Omental fat pad (tissue), 4 donors: ENCODE measurements around the gene CYFIP1. TPM values are rescaled to one million over a fixed set of nuclear protein-coding genes. Genes with fewer than 3 reads are reported as not detected.

Experiments used
- ATAC-seq: fragments of 150-250 bp; one replicate; pipeline ENCODE4 v1.9.1; 2016; ENCODE audit warnings: mild to moderate bottlenecking, moderate library complexity; ENCODE audit not compliant: low FRiP score
- DNase-seq: peaks from one replicate; pipeline ENCODE4 v3.0.0-alpha.2; 2019; ENCODE audit warnings: low spot score
- total RNA-seq, 4 donors: library from RNA; depleted of rRNA; stranded (reverse); fragments of >200 nt; gene quantifications; one replicate each; pipeline ENCODE4 v1.1.0, GENCODE V29; 2016
- TF ChIP-seq, protein P1 (sequence below), 3 donors: fragments of 450-650 bp; IDR thresholded peaks; one replicate each; pipeline ENCODE4 v1.5.1; 2016 to 2017; ENCODE audit warnings: antibody characterized with exemption in 3 of 3, mild to moderate bottlenecking in 3 of 3, moderate library complexity in 2 of 3

CYFIP1 gene
- total RNA-seq, 4 donors from 2014 or later = 86.4 to 129 (median 97.5) TPM

DNA sequence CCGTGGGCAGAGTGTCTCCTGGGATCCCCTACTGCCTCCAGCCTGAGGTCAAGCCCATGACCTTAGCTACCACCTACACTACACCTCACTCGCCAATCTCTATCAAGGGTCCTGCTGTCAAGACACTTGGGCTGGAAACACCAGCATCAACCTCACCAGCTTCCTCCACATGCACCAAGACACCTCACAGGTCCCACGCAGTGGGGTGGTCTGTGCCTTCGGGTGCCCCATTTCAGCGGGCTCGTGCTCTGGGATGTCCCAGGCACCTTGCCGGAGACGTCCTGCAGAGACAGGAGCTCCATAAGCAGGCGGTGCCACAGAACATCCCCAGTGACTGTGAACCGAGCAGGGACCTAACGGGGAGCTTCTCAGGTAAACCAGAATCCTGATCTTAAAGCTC is 20.0 kb downstream of the CYFIP1 start:
- TF ChIP-seq, protein P1, sequence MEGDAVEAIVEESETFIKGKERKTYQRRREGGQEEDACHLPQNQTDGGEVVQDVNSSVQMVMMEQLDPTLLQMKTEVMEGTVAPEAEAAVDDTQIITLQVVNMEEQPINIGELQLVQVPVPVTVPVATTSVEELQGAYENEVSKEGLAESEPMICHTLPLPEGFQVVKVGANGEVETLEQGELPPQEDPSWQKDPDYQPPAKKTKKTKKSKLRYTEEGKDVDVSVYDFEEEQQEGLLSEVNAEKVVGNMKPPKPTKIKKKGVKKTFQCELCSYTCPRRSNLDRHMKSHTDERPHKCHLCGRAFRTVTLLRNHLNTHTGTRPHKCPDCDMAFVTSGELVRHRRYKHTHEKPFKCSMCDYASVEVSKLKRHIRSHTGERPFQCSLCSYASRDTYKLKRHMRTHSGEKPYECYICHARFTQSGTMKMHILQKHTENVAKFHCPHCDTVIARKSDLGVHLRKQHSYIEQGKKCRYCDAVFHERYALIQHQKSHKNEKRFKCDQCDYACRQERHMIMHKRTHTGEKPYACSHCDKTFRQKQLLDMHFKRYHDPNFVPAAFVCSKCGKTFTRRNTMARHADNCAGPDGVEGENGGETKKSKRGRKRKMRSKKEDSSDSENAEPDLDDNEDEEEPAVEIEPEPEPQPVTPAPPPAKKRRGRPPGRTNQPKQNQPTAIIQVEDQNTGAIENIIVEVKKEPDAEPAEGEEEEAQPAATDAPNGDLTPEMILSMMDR (IDR thresholded peaks at IDR 0.05) = no peak
- ATAC-seq = no peak

DNA sequence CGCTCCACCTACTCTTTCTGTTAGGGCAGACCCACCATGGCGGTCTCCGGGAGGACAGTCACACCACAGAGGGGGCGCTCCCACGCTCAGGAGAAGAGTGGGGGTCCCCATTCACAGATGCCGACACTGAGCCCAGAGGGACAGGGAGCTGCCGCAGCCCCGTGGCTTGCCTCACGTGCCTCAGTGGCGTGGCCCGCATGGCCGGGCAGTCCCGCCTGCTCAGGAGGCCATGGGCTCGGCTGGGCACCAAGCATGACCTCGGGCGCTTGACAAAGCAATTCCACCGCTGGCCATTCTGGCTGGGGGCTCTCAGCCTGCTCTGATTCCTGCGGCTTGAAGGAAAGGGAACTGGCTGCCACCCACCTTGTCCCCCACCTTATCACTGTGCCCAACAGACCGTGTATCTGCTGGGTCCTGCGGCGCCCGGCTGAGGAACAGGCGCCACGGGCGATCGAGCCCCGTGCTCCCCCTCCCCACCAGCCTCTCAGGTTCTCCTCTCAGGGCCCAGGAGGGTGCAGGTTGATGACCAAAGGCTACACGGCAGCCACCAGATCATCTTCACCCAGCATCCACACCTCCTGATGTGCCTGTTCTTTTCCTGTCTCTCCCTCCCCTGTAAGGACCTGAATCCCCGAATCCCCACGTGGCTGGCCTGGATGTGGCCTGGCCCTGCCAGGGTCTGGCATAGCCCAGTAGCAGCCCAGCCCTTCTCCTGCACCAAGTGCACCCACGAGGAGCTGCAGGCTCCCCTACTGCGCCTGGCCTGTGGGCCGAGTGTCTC is 20.7 kb downstream of the CYFIP1 start:
- no peak for ATAC-seq
- DNase-seq = no peak
- TF ChIP-seq, protein P1 (IDR thresholded peaks at IDR 0.05) = no peak

More for the DNA sequence above, 20.0 kb downstream of the CYFIP1 start:
- DNase-seq = no peak

DNA sequence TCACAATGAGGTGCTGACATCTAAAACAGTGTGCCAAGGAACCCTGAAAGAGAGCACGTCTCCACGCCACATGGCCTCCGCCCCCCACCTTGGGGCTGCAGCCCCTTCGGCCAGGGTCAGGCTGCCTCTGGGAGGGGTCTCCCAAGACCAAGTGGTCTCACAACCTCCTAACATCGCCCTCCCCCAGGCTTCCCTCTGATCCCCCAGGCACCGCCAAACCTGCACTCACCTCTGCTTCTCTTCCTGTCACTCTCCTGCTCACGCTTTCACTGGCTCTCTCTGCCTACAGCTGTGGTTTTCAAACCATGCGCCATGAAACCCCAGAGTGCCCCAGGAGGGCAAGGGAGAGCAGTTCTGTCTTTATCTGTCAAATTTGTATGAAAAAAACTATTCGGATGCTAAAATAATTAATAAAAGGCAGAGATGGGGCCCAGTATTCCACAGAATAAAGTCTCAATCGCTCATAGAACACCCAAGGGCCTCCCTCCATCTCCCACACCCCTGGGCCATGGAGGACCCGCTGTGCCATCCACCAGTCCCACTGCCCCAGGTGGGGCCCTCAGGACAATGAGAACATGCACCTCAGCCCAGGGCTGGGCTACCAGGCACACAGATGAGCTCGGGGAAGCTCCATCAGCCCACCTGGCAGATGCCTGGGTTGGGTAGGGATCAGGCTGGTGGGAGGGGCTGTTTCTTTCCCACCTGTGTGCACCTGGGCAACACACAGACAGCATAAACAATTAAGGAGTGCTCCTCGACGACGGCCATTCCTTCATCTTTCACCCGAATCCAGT is 21.5 kb downstream of the CYFIP1 start:
- TF ChIP-seq, protein P1 (IDR thresholded peaks at IDR 0.05) = no peak
- no peak for ATAC-seq
- DNase-seq = no peak

DNA sequence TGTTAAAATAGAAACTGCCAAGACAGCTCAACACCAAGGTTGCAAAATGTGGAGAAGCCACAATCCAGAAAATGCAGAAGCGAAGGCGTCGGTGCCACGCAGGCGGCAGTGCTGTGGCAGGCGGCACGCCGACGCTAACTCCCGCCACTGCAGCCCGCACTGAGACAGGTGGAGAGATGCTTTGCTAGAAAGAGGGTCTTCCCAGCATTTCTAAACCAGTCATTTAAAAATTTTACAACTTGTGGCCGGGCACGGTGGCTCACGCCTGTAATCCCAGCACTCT is 23.2 kb downstream of the CYFIP1 start:
- no peak for DNase-seq
- TF ChIP-seq, protein P1 (IDR thresholded peaks at IDR 0.05) = no peak
- ATAC-seq = no peak

DNA sequence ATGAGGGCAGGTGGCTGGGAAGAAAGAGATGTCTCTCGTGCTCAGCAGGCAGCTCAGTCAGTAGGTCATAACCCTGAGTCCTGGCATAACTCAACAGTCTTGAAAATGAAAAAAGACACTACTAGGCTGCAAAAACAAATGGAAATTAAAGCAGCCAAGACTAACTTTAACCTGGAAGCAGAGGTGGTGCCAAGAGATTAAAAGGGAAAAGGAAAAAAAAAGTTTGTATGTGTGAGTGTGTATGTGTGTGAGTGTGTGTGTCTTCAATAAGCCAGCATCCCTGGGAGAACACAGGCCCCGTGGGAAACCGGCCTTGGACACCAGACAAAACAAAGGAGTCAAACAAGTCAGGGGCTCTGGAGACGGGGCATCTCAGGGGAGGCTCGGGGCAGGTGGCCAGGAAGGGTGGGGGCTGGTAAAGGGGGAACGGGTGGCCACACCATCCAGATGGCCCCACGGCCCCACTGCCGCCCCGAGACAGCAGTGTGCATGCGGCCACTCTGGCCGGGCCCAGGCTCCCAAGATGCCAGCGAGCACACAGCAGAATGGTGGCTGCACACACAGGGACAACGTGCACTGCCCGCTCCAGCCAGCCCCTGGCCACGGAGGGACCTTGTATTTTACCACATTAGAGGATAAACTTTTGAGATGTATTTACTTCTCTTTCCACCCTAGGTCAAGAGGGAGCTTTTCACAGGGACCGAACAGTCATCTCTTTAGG is 23.8 kb downstream of the CYFIP1 start:
- TF ChIP-seq, protein P1 (IDR thresholded peaks at IDR 0.05) = no peak
- no peak for ATAC-seq
- DNase-seq = no peak

DNA sequence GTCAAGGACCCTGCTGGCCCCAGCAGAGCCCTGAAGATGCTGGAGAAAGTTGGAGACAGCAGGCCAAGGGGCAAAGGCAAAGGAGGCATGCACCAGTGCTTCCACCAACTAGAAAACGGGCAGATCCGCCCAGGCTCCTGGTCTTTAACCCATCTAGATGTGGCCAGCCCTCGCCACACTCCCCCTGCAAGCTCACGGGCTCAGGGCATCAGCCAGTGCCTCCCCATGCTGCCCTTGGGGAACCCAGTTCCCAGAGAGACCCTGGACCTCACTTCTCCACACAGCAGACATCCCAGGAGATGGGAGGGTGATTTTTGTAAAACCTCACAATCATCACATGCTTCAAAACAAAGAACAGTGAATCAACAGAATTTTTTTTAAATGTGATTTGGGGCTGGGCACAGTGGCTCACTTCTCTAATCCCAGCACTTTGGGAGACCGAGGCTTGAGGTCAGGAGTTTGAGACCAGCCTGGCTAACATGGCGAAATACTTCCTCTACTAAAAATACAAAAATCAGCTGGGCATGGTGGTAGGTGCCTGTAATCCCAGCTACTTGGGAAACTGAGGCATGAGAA is 24.5 kb downstream of the CYFIP1 start:
- ATAC-seq (no peak), DNase-seq (no peak)
- TF ChIP-seq, protein P1 (IDR thresholded peaks at IDR 0.05) = no peak
